Lower lobe of right lung (tissue), 2 donors: ENCODE data around the gene WWP2. TPM values are rescaled to one million over a fixed set of nuclear protein-coding genes. Genes with fewer than 3 reads are reported as not detected.

Experiments used
- ATAC-seq, 2 donors: fragments of 200-7000 bp; cut with Tn5 transposase; one replicate each; pipeline ENCODE4 v1.9.1; 2020 to 2022; ENCODE audit warnings: mild to moderate bottlenecking in 2 of 2, moderate library complexity in 2 of 2
- DNase-seq: peaks from one replicate; pipeline ENCODE4 v3.0.0-alpha.2; 2020
- H3K27ac ChIP-seq: fragments of 200-600 bp; one replicate; pipeline ENCODE4 v1.8.0; 2022
- H3K27me3 ChIP-seq: fragments of 200-600 bp; one replicate; pipeline ENCODE4 v1.8.0; 2022; ENCODE audit warnings: low read depth
- H3K36me3 ChIP-seq: fragments of 200-600 bp; one replicate; pipeline ENCODE4 v1.8.0; 2022; ENCODE audit warnings: mild to moderate bottlenecking
- H3K4me1 ChIP-seq: fragments of 200-600 bp; one replicate; pipeline ENCODE4 v1.8.0; 2022
- H3K4me3 ChIP-seq: fragments of 200-600 bp; one replicate; pipeline ENCODE4 v1.8.0; 2022; ENCODE audit warnings: mild to moderate bottlenecking
- H3K9me3 ChIP-seq: fragments of 200-600 bp; one replicate; pipeline ENCODE4 v1.8.0; 2022
- intact Hi-C: fragments of 100-400 bp; cut with DNase I; formaldehyde crosslinking; loops from one replicate; pipeline ENCODE4 v1.11.0; 2022
- total RNA-seq: library from RNA; stranded (reverse); fragmentation: NEBNext Ultra II Directional; extraction: Animal tissue kit (Norgen Biotek cat#: 25700); gene quantifications from one replicate; pipeline ENCODE4 v1.2.1, GENCODE V29; 2021
- TF ChIP-seq, protein P1 (sequence below): fragments of 200-600 bp; IDR thresholded peaks from one replicate; pipeline ENCODE4 v1.8.0; 2022; ENCODE audit warnings: antibody characterized with exemption, mild to moderate bottlenecking
- donor health status: DM: no; HTN: yes; CAD: no; lungs with severe emphysema.

The WWP2 gene
- total RNA-seq, 1 donor from 2014 or later = 83.7 TPM

DNA sequence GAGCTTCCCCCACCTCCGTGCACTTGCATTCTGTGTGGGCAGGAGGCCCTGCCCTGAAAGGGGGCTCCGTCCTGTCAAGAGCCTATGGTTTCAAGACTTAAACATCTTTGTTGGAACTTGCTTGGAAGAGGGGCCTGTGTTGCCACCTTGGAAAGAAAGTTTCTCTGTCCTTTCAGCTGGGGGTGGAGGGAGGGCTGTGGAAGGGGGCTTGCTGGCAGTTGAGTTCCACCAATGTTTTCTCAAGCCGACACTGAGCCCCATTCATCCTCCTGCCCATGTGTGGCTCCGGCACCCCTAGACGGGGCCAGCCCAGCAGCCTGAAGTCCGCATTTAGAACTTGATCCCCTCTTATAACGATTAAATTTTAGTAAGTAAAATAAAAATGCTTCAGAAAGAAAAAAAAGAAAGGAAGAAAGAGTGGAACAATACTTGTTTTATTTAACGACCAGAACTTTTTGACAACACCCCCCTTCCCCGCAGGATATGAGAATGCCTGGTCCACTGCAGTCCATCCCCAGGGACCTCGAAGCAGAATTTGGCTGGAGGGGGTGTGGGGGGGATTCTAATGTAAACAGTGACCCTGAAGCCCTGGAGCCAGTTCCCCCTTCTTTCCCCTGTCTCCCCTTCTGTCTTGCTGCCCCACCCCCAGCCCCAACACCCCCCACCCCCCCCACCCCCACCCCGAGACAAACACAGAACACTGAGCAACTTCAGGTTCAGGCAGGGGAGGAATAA is 162.1 kb downstream of the WWP2 start:
- Histone ChIP-seq H3K36me3 (peaks cover 44% of the 10 kb centered on the region), H3K4me1 (no peaks in the 10 kb centered on the region), H3K27ac (no peak overlapping the region), H3K27me3 (no peaks in the 10 kb centered on the region), H3K4me3 (no peak overlapping the region), H3K9me3 (no peaks in the 10 kb centered on the region)
- ATAC-seq = no peak
- intact Hi-C loops = loop anchor here (10.0 kb wide), 1 partner anchor 129 kb away; no protein-coding TSS in a partner anchor
- TF ChIP-seq, protein P1, sequence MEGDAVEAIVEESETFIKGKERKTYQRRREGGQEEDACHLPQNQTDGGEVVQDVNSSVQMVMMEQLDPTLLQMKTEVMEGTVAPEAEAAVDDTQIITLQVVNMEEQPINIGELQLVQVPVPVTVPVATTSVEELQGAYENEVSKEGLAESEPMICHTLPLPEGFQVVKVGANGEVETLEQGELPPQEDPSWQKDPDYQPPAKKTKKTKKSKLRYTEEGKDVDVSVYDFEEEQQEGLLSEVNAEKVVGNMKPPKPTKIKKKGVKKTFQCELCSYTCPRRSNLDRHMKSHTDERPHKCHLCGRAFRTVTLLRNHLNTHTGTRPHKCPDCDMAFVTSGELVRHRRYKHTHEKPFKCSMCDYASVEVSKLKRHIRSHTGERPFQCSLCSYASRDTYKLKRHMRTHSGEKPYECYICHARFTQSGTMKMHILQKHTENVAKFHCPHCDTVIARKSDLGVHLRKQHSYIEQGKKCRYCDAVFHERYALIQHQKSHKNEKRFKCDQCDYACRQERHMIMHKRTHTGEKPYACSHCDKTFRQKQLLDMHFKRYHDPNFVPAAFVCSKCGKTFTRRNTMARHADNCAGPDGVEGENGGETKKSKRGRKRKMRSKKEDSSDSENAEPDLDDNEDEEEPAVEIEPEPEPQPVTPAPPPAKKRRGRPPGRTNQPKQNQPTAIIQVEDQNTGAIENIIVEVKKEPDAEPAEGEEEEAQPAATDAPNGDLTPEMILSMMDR = no peak
- DNase-seq = no peak

DNA sequence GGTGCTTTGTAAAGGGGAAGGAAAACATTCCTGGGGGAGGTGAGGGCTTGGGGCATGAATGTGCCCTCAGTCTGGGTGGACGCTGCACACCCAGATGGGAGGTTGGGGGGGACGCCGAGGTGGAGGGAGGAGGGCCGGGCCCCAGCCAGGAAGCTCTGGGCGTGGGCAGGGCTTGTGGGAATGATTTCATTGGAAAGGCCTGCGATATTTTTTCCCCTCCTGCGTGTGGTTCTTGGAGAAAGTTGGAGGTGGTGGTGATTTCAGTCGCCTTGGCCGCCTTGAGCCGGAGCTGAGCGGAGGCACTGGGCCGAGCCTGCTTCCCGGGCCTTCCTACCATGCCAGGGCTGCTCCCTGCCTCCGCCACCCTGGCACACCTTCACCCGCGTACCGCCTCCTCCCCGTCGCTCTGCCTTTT is 162.7 kb downstream of the WWP2 start:
- Histone ChIP-seq H3K4me1 (no peaks in the 10 kb centered on the region), H3K4me3 (peak overlapping the region; percentile 14), H3K9me3 (no peaks in the 10 kb centered on the region), H3K27me3 (no peaks in the 10 kb centered on the region), H3K36me3 (peaks cover 46% of the 10 kb centered on the region), H3K27ac (peak overlapping the region; percentile 56)
- ATAC-seq = peak in 1 of 2 donors; percentile 34
- DNase-seq = no peak
- TF ChIP-seq, protein P1 = no peak
- intact Hi-C loops = loop anchor here (10.0 kb wide), 1 partner anchor 130 kb away; no protein-coding TSS in a partner anchor

DNA sequence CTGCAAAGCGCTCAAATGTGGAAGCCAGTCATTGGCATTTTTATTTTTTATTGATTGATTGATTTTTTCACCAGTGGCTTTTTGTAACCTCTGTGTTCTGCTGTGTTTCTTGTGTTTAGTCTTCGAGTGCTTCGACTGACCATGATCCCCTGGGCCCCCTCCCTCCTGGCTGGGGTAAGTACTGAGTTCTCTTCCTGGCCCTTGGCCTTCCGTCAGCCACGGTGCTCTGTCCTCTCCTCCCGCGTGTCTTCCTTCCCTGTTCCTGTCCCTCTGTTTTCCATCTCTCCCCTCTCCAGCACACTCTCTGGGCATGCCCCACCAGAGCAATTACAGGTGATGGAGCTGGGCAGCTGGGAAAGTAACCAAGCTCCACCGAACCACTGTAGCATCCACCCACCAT is 163.2 kb downstream of the WWP2 start:
- peak overlapping the region; percentile 56 for H3K27ac ChIP-seq
- no peaks in the 10 kb centered on the region for H3K9me3 ChIP-seq
- ATAC-seq (no peak), DNase-seq (no peak)
- H3K4me3 ChIP-seq = peak overlapping the region; percentile 14
- intact Hi-C loops = loop anchor here (10.0 kb wide), 1 partner anchor 131 kb away; no protein-coding TSS in a partner anchor
- H3K27me3 ChIP-seq = no peaks in the 10 kb centered on the region
- TF ChIP-seq, protein P1 = no peak
- H3K4me1 ChIP-seq = no peaks in the 10 kb centered on the region
- H3K36me3 ChIP-seq = peaks cover 46% of the 10 kb centered on the region

DNA sequence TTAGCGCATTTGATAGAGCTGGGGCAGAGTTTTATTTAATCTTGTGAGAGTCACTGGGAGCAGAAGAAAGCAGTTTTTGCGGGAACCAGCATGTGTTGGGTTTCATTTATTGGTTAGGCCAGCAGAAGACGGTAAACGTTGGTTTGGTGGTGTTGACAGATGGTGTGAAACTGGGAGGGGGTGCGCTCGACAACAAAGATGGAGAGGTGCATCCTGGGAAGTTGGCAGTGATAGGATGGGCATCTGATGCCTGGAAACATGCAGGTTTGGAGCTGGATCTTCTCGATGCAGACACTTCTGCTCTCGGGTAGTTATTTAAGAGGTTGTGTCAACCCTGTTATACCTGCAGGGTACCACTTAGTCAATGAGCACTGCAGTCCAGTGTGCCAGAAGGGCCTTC is 164.1 kb downstream of the WWP2 start:
- Histone ChIP-seq H3K36me3 (peaks cover 54% of the 10 kb centered on the region), H3K9me3 (no peaks in the 10 kb centered on the region), H3K4me3 (no peak overlapping the region), H3K27ac (no peak overlapping the region), H3K4me1 (no peaks in the 10 kb centered on the region), H3K27me3 (no peaks in the 10 kb centered on the region)
- ATAC-seq = no peak
- no peak for DNase-seq
- intact Hi-C loops = loop anchor here (10.0 kb wide), 1 partner anchor 131 kb away; no protein-coding TSS in a partner anchor
- TF ChIP-seq, protein P1 = no peak

DNA sequence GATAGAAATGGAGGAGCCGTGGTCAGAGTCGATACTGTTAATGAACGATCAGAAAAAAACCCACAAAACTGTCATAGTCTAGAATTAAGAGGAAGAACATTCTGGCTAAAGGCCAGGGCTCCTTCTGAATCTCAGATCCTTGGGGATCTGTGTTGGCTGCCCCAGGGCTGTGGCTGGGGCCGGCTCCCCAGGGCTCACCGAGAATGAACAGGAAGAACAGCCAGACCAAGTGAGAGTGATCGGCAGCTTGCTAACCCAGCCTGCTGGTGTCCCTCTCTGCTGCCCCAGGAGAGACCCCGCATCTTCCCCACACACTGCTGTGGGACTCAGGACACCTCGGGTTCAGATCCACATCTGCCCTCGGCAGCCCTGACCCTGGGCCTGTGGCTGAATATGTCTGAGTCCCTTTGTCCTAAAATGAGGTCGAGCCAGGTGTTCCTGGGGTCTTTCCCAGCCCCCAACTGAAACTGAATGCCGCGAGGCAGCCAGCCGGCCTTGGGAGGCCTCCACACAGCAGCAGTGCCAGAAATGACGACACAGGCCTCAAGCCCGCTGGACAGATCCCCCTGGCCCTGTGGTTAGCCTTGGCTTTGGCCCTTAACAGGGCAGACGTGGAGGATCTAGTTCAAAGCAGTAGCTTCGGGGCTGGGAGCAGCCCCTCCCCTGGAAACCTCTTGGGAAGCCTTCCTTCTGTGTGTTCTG is 165.1 kb downstream of the WWP2 start:
- H3K4me1 ChIP-seq = no peaks in the 10 kb centered on the region
- H3K9me3 ChIP-seq = no peaks in the 10 kb centered on the region
- no peak for DNase-seq
- H3K36me3 ChIP-seq = peaks cover 63% of the 10 kb centered on the region
- peak in 1 of 2 donors; percentile 43 for ATAC-seq
- H3K27ac ChIP-seq = peak overlapping the region; percentile 33
- H3K4me3 ChIP-seq = no peak overlapping the region
- no peaks in the 10 kb centered on the region for H3K27me3 ChIP-seq
- TF ChIP-seq, protein P1 = no peak
- intact Hi-C loops = loop anchor here (10.0 kb wide), 1 partner anchor 132 kb away; no protein-coding TSS in a partner anchor
